GM13976 (cell line): ENCODE data around the gene TMEM233.

Source experiments
- DNase-seq: peaks from one replicate; pipeline ENCODE4 v3.0.0; 2012; ENCODE audit warnings: low spot score
- in situ Hi-C: fragments of 300-500 bp; cut with MboI; formaldehyde crosslinking; loops from one replicate; pipeline ENCODE4 v1.12.0; 2022; ENCODE audit warnings: low sequenced_read_pairs, mixed read lengths, inconsistent platforms; ENCODE audit not compliant: unreplicated experiment
- TF ChIP-seq, protein P1 (sequence below): IDR thresholded peaks from 2 replicates; pipeline ENCODE4 v1.5.1; 2012; ENCODE audit warnings: borderline replicate concordance, mild to moderate bottlenecking; ENCODE audit not compliant: insufficient read depth; ENCODE audit errors: extremely low read depth, missing control alignments, control extremely low read depth

The TMEM233 gene

DNA sequence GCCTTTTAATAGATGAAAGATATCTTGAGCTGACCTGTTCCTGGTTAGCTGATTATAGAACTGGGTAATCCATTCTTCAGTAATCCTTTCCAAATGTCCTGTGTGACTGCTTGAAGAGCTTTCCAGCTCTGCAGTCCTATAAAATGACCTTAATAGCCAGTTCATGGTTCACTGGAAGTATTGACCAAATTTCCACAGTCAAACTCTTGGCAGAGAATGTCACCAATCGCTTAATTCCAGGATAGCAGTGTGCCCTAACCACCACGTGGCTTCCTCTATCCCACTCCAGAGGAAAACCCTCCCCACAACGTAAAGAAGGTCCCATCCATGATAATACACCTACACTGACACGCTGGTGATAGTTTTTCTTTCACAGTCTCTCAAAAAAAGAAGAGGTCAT lies 91.8 kb downstream of the TMEM233 start:
- no peak for DNase-seq
- TF ChIP-seq, protein P1, sequence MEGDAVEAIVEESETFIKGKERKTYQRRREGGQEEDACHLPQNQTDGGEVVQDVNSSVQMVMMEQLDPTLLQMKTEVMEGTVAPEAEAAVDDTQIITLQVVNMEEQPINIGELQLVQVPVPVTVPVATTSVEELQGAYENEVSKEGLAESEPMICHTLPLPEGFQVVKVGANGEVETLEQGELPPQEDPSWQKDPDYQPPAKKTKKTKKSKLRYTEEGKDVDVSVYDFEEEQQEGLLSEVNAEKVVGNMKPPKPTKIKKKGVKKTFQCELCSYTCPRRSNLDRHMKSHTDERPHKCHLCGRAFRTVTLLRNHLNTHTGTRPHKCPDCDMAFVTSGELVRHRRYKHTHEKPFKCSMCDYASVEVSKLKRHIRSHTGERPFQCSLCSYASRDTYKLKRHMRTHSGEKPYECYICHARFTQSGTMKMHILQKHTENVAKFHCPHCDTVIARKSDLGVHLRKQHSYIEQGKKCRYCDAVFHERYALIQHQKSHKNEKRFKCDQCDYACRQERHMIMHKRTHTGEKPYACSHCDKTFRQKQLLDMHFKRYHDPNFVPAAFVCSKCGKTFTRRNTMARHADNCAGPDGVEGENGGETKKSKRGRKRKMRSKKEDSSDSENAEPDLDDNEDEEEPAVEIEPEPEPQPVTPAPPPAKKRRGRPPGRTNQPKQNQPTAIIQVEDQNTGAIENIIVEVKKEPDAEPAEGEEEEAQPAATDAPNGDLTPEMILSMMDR: no peak
- in situ Hi-C loops: no loop called here

DNA sequence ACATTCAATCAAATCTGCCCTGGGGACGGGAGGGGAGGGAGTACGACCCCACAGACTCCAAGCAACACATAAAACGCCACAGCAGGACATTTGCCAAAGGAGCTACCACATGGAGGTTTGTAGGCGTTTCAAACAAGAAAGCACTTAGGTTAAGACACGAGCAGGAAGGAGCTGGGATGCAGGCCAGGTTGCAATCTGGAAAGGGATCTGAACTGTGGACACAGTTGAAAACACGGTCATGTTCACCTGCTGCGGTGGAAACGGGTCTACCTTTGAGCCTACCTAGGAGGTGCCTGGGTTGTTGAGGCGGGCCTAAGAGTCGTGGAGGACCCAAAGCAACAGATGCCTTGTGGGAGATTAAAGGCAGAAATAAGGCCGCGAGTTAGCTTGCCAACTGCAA lies 92.8 kb downstream of the TMEM233 start:
- DNase-seq: no peak
- in situ Hi-C loops: no loop called here
- TF ChIP-seq, protein P1: no peak

DNA sequence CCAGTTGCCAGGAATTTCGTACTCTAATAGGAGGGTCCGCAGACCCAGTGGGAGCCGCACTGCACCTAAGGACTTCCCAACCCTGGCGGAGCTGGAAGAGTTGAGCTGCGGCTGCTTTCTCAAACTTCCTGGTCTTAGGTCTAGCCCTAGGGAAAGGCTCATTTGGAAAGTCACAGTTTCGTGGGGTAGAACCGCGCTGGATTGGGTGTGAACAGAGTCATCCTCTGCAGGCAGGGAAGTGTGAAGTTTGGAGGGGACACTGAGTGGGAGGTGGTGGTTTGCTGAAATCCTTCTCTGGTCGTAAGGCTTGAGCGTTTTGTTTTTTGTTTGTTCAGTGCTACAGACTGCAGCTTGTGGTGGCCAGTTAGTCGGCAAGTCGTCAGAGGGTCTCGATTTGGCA lies 93.2 kb downstream of the TMEM233 start:
- TF ChIP-seq, protein P1: no peak
- no peak for DNase-seq
- in situ Hi-C loops: no loop called here

DNA sequence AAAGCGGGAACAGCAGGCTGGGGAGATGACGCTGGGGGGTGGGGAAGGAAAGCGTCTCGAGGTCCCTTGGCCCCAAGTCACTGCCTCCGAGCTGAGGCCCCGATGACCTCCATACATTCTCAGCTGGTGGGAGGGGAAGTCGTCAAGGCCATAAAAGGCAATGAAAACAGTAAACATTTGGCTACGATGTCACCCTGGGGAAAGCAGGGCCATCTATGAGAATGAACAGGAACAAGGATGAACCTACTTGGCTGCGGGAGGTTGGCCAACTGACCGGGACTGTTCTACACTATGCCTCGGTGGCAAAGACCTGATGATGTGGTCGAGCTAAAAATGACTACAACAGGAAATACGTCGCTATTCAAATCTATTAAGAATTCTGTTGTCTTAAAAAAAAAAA lies 93.8 kb downstream of the TMEM233 start:
- in situ Hi-C loops: no loop called here
- no peak for DNase-seq
- TF ChIP-seq, protein P1: no peak

DNA sequence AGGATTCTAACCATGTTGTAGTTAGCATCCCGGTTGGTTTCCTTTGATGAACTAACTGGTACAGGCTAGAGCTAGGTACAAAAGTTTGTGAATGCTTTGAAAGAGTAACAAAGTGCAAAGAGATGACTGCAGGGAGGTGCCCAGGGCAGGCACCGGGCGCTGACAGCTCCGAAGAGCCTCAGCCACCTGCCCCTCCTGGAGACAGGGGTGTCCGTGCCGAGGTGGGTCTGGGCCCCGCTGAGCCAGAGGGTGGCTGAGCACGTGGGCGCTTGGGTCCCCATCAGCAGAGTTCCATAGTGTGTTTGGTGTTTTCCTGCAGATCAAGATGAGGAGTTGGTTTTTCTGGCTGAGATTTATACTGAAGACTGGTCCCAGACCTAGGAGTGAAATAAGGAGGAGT lies 94.3 kb downstream of the TMEM233 start:
- in situ Hi-C loops: no loop called here
- TF ChIP-seq, protein P1: no peak
- DNase-seq: no peak

DNA sequence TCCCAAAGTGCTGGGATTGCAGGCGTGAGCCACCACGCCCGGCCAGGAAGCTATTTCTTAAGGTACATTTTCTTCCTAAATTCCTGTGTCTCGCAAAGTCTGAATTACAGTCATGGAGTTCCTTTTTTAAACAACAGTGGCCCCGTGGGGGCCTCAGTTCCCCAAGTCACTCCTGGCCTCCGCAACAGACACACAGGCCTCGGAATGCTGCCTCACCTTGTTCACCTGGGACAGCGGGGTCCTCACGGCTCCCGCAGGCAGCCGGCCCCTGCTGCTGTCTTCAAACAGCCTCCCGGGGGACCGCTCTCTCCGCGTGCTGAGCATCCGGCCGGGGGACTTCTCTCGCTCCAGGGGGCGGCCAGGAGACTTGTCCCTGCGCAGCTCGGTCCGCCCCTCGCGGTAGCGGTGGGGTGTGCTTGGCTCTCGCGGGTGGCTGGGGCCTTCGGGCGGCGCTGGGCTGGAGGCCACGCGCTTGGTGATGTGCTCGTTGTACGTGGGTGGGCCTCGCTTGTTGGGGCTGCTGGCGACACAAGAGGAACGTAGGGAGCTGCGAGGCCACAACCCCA lies 96.4 kb downstream of the TMEM233 start:
- no peak for DNase-seq
- in situ Hi-C loops: no loop called here
- TF ChIP-seq, protein P1: no peak
